Body of pancreas (tissue), 4 donors: ENCODE results near the gene LPP.

ENCODE experiments used
- POLR2A ChIP-seq, 3 donors: fragments of 450-650 bp; IDR thresholded peaks; one replicate each; pipeline ENCODE4 v1.6.1; 2016; ENCODE audit warnings: antibody characterized with exemption in 3 of 3, mild to moderate bottlenecking in 2 of 3
- TF ChIP-seq, protein P1 (sequence below), 7 experiments: fragments of 450-650 bp in 4 of 7; fragments of 200-600 bp in 3 of 7; sonication (generic) in 3 of 7; IDR thresholded peaks; one replicate each; pipeline ENCODE4 v1.5.1; 2016 to 2019; ENCODE audit warnings: antibody characterized with exemption in 7 of 7

DNA sequence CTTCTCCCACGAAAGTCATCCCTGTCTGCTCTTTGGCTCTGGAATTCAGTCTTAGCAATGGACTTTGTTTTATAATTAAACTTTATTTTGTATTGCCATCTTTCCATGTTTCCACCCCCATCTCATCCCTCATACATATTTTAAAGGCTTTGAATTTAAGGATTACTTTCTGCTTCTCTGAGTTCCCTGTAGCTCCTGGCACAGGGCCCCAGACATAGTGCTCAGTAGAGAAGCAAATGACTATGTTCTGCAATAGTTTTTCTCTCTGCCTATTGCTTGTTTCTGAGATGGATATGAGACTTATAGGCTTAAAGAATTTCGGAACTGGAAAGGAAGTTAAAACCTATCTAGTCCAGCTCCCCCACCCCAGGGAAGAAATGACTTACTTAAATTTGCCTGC is 197.0 kb downstream of the LPP start:
- TF ChIP-seq, protein P1, sequence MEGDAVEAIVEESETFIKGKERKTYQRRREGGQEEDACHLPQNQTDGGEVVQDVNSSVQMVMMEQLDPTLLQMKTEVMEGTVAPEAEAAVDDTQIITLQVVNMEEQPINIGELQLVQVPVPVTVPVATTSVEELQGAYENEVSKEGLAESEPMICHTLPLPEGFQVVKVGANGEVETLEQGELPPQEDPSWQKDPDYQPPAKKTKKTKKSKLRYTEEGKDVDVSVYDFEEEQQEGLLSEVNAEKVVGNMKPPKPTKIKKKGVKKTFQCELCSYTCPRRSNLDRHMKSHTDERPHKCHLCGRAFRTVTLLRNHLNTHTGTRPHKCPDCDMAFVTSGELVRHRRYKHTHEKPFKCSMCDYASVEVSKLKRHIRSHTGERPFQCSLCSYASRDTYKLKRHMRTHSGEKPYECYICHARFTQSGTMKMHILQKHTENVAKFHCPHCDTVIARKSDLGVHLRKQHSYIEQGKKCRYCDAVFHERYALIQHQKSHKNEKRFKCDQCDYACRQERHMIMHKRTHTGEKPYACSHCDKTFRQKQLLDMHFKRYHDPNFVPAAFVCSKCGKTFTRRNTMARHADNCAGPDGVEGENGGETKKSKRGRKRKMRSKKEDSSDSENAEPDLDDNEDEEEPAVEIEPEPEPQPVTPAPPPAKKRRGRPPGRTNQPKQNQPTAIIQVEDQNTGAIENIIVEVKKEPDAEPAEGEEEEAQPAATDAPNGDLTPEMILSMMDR (IDR thresholded peaks at IDR 0.05) = no peak
- no peak for TF ChIP-seq POLR2A (IDR thresholded peaks at IDR 0.05)
